NCI-H128 (cell line): ENCODE measurements around the gene PLEKHA6.

Source experiments
- DNase-seq: peaks from one replicate; lab custom pipeline; 2025; ENCODE audit not compliant: unreplicated experiment; lab: John Stamatoyannopoulos, UW

PLEKHA6 gene

DNA sequence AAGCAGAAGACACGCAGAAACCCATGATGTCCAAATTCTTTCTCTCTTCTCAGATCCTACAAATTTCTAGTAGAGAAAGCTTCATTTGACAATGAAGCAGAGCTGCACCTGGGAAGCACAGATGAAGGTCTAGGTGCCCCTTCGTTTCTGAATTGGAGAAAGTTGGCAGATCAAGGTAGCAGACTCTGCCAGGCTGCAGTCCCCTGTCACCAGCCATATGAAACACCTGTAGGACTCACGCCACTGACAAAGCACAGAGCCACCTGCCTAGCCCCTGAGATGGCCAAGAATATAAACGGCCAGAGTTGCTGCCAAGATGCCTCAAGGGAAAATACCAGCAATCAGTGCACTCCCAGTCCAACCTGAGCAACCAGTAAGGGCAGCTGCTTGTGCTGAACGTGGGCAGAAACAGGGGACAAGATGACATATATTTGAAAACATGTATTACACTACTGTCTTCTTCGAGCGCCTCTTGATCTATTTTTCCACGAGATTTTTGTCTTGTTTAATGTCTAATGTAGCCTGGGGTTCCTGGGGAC, 20.6 kb upstream of the PLEKHA6 start:
- no peak for DNase-seq

DNA sequence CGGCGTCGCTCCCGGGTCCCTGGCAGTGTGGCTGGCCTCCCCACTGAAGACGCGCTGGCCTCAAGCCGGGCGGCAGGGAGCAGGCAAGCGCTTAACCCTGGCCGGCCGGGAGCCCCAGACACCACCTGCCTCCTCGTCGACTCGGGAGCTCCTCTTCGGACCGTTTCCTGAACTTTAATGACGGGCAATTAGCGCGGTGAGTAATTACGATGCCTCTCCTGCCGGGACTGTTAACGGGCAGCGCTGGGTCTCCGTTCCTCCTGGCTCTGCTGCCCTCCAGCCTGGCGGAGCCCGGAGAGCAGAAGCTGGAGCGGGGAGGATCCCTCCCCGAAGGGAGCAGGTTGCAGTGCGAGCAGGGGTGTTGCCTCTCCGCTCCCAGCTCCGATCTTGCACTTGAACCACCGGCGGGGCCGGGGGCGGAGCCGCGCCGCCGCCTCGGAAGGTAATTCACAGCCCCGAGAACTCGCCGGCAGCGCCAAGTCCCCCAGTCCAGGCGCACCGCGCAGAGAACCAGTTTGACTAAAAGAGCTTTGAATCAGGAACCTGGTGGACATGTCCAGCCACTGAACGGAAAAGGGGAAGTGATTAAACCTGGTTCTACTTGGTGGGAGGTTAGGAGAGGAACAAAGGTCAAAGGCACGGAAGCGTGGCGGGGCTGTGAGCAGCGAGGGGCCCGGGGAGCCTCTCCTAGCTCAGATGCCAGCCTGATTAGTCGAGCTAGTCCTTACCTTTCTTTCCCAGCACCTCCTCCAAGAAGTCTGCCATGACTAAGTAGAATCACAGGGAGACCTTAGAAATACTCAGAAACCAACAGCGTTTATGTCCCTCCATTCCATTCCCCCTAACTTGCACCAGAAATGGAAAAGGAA, 18.3 kb upstream of the PLEKHA6 start:
- DNase-seq: peak; percentile 32

DNA sequence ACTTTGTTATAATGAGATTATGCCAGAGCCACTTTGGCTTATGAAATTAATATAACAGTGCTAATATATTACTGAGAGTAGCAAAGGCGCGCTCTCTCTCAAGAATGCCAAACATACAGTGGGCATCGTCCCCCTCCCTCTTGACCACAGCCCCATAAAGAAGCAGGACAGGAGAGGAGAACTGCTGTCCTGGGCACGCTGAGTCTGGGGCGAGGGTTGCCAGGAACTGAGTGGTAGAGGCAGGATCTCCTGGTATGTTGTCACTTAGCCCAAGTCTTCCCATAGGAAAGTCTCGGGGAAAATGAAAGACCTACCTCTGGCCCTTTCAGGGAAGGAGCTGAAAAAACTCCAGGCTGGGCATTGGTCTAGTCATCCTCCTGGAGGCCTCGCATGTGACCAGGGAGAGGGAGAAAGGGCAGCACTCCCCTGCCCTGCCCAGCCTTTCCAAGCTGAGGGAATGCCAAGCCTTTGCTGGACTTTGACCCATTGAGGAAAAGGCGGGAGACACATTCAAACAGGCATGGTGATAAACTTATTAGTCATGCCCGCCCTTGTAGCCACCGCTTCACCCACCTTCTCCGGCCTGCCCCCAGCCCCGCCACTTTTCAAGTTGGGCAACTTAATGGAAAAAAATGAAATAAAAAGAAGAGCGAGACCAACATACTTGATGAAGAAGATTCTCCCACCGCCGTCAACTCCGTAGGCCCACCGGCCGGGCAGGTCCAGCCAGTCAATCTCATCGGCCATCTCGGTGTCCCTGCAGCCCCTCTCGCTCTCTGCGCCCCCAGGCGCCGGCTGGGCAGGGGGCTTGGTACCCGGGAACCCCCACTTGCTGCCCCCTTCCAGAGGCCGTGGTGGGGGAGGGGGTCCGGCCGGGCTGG, 17.4 kb upstream of the PLEKHA6 start:
- DNase-seq: no peak

DNA sequence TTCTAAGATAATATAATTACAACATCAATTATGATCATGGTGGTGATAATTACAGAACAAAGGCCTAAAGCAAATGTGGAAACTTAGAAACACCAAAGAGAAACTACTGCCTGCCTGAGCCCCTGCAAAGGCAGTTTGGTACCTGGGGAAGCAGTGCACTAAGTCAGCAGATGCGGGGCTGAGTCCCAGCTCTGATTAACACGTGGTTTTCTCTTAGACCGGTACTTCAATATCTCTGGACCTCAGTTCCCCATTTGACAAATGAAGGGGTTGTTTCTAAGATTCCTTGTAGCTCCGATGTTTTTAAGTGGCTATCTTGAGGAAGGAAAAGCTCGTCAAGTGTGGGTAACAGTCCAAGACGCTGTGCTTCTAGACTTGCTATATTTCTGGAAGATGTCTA, 16.7 kb upstream of the PLEKHA6 start:
- no peak for DNase-seq

DNA sequence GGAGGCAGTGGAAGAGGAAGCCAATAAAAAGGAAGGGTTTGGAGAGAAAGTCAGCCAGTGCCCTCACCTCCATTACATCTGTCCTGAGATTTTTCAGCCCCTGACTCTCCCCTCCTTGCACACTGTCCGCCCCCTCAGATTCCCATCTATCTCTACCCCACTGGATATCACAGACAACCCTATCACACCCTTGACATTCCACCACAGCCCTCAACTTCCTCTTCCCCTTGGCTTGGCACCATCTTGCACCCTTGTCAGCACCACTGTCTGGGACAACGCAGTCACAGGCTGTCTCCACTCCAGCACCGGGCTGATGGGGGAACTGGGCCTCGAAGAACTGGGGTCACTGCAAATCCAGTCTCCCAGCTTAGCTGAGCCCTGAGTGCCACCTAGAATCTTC, 14.2 kb upstream of the PLEKHA6 start:
- DNase-seq: no peak

DNA sequence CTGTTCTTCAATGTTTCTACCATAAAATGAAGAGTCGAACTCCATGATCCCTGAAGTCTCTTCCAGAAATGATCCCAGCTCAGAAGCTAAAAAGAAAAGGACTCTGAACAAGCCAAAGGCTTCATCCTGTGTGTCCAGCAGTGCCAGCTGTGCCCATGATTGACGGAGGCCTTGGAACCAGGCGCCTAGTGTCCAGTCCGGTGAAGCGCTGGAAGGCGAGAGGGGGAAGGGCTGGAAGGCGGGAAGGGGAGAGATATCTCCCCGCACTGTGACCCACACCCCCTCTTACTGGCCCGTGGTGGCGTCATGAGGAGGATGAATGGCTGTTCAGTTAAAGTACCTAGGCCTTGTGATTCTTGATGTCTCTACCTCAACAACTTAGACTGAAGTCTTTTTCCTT, 10.4 kb upstream of the PLEKHA6 start:
- no peak for DNase-seq

DNA sequence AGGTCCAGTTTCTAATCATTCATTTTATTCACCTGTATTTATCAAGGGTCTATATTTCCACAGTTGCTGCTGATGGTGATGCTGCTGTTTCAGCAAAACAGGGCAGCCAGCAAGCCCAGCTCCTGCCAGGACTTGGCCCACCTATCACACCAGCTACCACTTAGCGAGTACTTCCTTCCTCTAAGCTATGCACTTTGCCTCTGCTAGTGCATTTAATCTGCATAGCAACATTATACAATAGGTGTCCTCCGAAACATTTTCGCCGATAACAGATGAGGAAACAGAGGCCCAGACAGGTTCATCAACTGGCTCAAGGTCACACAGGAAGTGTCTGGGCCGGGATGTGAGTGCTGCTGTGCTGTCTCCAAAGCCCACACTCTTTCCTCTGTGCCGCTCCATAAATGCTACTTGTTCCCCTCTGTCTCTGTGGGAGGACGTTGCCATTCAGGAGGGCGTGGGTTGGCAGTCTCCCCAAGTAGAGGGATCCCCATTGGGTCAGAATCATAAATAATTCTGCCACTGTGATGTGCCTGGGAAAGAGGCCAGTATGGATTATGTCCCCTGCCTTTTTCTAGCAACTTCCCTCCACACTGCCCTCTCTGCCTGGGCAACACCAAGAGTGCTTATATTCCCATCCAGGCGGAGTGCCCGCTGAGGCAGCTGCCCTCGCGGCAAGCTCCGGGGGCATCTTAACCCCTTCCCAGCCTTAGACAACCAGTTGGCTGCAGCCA, 9.4 kb upstream of the PLEKHA6 start:
- DNase-seq: no peak

DNA sequence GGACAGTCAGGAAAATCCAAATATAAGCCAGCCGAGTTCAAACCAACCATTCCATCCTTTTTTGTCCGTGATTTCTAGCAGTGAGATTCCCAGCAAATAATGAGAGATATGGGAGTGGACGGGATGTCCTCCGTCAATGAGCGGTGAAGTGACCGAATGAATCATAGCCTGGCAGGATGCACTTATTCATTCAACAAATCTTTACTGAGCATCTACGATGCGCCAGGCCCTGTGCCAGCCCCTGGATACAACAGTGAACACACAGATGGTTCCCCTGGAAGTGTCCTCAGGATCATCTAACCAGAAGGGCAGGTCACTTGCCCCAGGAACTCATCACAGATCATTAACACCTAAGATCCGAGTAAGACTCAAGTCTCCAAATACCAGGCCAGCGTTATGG, 8.2 kb upstream of the PLEKHA6 start:
- no peak for DNase-seq

DNA sequence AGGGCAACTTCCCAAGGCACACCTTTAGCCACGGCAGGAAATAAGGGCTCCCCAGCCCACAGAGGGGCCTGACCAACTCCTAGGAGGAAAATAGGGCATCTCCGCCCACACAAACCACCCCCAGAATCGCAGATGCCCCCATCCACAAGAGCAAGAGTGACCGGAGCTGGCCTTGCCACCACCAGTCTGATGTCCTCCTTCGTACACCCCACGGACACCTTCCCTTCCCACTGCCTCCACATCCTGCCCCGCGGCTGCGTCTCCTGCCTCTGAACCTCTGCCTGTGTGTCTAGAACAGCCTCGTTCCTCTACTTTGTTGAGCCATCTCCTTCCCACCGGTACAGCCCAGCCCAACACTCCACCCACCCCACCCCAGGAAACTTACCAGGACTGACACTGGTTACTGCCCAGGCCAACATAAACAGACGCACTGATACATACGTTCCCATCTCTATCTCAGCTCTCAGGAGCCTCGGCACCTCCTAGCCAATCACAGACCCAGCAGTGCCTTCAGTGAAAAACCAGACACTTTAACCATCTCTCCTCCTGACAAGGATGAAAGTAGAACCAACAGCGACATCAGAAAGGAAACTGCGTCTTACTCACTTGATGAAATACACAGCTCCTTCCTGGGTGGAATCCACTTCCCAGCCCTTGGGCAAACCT, 7.6 kb upstream of the PLEKHA6 start:
- DNase-seq: no peak

DNA sequence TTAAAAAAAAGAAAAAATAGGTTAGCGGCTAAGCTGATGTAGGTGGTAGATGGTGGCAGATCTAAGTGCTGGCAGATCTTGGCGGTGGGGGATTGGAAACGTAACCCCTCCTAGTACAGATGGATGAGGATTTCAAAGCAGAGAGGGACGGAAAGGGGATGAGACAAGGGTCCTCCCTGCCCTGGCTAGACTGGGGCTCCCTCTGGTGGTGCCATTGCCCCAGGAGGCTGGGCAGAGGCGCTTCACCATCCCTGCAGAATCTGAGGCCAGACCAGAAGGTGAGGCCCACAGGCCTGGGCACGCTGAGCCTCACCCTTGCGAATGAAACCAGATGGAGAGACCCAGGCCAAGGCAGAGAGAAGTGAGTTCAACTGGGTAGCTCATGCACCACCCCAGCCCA, 7.0 kb upstream of the PLEKHA6 start:
- DNase-seq: no peak

DNA sequence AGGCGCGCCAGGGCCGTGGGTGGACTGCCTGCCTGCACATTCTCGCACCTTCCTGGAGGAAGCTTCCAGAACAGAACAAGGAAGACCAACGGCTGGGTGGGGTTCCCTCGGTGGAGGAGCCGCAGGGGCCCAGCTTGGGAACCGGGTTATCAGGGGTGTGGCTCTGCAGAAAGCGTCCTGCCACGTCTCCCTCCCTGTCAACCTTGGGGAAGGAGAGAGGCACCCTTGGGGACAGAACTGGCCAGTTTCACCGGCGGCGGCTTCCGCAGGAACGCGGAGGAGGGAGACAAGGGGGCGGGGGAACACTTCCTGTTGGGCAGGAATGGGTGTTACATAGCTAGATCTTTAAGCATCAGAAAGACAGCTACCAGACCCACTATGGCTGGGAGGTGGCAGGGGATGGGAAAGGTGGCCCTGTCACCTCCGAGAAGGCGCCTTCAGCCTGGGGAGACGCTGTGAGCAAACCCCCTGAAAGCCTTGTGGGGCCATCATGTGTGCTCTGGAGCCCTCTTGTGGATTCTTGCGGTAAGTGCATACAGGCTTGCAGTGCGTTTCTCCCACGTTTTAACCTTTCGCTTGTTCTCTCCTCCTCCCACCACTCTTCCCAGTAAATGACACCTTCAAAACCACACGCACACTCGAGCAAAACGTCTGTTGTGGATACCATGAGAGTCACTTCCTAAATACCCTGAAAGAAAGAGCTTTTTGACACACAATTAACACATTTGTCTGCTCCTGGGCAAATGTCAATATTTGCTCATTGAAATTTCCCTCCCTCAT, 3.8 kb upstream of the PLEKHA6 start:
- peak; percentile 59 for DNase-seq

DNA sequence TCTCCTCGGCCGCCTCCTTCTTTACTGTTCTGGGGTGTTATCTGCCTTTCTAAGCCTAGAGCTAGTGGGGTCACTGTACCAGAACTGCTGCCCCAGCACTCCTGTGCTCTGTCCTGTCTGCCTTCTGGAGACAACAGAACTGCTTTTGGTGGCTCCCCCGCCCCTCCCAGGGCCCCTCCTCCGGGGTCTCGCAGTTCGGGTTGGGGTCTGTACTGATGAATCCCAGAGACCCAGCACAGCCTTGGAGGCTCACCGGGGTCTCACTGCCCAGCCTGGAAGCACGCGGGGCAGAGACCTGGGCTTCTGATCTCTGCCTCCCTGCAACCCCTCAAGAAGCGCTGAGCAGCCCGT, 3.2 kb upstream of the PLEKHA6 start:
- no peak for DNase-seq

DNA sequence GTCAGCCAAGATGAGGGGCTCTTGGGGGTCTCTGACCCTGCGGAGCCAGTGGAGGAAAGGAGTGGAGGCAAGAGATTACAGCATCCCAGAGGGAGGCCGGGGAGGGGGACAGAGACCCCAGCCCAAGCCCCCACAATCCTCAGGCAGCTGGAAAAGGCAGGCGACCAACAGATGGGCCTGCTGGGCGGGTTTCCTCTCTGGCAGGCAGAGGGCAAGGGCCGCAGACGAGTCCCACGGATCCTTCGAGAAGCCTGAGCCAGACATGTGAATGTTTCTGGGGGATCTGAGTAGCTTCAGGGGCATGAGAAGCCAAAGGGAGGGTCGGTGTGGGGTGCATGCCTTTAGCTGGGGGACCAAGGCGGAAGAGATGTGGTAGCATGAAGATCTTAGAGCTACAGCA, 2.1 kb upstream of the PLEKHA6 start:
- DNase-seq: no peak

DNA sequence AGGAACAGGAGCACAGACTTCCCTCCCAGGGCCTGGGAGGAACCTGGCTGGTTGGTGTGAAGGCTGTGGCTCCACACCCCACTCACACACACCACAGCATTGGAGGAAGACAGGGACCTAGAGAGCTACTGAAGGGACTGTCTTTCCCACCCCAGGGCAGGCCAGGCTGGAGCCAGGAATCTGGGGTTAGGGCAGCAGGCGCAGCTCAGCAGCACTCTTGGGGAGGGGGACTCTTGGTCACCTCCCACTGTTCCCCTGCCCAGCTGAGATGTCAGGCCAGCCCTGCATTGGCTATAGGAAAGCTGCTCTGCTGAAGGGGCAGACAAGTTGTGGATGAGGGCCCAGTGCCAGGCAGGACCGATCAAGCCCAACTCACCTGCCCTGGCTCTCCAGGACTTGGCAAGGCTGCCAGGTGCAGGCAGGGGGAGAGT, 1.6 kb upstream of the PLEKHA6 start:
- no peak for DNase-seq

DNA sequence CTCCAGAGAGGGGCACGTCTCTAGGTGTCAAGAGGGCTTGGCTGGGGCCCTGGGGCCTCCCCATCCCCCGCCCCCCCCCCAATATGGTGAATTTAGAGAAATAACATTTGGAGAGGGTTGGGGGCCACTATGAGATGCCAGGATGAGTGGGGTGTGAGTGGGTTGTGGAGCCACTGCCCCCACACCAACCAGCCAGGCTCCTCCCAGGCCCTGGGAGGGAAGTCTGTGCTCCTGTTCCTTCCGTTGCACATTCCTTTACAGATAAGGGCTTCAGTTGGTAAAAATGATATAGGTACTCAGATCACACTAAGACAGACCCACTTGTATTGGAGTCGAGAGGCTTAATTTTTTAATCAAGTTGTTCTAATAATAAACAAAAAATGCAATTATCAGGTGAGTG, 585 bp upstream of the PLEKHA6 start:
- no peak for DNase-seq

DNA sequence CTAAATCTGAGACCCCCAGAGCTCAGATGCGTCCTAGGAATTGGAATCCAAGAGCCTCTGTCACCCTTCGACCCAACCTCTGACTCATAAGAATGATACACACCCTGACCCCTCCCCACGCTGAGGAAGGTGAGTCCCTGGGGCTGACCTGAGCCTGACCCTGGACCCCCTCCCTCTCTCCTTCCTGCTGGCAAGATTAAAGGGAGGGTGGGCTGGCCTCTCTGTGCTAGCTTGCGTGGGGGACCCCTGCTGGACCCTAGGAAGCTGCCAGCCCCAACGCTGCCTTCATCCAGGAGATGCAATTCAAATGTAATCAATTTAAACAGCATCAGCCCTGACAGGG, 627 bp downstream of the PLEKHA6 start:
- DNase-seq: no peak

DNA sequence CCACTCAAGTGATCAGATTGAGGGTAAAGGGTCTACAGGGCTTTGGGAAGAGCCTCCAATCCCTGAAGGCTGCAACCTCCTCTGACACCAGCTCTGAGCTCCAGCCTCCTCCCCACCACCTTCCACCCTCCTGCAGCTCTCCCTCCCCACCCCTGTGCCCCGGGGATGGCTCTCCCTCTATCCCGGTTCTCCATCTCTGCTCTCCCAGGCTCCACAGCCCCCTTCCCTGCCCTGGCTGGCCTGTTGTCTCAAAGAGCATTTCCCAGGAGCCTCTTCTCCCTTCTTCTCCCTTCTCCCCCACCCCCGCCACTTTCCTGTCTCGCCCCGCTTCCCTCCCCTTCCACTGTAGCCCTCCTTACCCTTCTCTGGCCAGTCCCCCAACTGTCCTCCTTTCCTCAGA, 1.1 kb downstream of the PLEKHA6 start:
- no peak for DNase-seq

DNA sequence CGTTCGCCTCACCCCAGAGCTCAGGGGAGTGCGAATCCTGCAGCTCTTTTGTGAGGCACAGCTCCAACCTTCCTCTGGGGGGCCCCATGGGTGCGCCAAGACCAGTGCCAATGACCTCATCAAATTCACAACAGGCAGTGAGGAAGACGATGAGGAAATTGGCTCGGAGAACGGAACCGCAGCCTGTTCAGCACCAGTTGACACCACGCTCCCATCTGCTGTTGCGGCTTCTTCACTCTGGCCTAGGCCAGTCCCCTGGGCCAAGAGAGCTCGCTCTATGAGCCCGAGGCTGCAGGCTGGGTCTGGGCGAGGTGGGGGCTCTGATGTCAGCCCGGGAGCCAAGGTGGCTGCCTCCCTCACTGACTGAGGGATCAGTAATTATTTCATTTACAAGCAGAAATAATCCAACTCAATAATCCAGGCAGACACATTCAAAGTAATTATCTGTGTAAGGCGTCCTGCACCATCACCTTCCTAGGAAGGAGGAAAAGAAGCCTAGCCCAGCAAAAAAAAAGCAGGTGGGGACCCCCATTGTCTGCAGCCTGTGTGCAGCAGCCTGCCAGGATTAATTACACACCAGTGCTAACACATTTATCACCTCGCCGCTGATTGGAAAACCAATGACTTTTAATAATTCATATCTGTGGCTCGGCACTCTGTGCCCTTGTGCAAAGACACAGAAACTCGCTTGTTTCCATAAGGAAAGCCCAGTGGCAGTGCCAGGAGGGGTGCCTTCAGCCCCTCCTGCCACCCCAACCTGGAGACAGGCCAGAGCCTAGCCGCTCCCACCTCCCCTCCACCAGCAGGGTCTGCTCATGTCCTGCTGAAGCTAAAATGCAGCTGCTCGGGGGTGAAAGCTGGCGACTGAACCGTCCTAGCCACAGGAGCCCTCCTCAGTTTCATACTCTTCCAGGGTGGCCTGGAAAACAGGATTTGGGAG, 1.9 kb downstream of the PLEKHA6 start:
- no peak for DNase-seq

DNA sequence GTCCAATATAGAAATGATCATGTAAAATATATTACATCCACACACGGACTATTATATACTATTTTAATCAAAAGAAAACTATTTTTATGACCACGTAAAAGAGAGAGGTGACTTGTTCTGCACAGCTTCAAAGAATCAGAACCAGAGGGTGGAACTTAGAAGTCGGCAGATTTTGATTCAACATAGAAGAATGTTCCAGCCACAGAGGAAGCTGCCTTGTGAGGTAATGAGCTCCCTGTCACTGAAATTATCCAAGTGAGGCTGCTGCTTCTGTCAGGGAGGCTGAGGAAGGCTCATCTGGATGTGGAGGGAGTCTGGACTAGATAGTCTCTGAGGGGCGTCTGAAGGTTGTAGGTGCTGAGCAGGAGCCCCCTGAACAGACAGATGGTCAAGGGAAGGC, 2.7 kb downstream of the PLEKHA6 start:
- DNase-seq: no peak
